Upper lobe of left lung (tissue), 6 donors: ENCODE results near the gene IFT88. TPM values are rescaled to one million over a fixed set of nuclear protein-coding genes. Genes with fewer than 3 reads are reported as not detected.

Experiments used
- ATAC-seq, 2 donors: fragments of 200-7000 bp; cut with Tn5 transposase; one replicate each; pipeline ENCODE4 v1.9.1; 2022; ENCODE audit warnings: mild to moderate bottlenecking in 2 of 2, moderate library complexity in 2 of 2; ENCODE audit not compliant: low FRiP score in 2 of 2
- DNase-seq, 2 donors: peaks; one replicate each; pipeline ENCODE4 v3.0.0-alpha.2; 2019 to 2020
- H3K27ac ChIP-seq, 4 donors: fragments of 200-600 bp; sonication (generic); one replicate each; pipeline ENCODE4 v1.5.1; 2016 to 2019
- H3K27me3 ChIP-seq, 4 donors: fragments of 200-600 bp; sonication (generic); one replicate each; pipeline ENCODE4 v1.5.1; 2017 to 2019
- H3K36me3 ChIP-seq, 4 donors: fragments of 200-600 bp; sonication (generic); one replicate each; pipeline ENCODE4 v1.5.1; 2016 to 2019
- H3K4me1 ChIP-seq, 4 donors: fragments of 200-600 bp; sonication (generic); one replicate each; pipeline ENCODE4 v1.5.1; 2018 to 2019
- H3K4me3 ChIP-seq, 4 donors: fragments of 200-600 bp; sonication (generic); one replicate each; pipeline ENCODE4 v1.5.1; 2017 to 2019; ENCODE audit warnings: mild to moderate bottlenecking in 2 of 4, moderate library complexity in 1 of 4
- H3K9me3 ChIP-seq, 4 donors: fragments of 200-600 bp; sonication (generic); one replicate each; pipeline ENCODE4 v1.5.1; 2018 to 2019
- CTCF ChIP-seq, 6 experiments: fragments of 450-650 bp in 4 of 6; fragments of 200-600 bp in 2 of 6; sonication (generic) in 2 of 6; IDR thresholded peaks; one replicate each; pipeline ENCODE4 v1.5.1; 2016 to 2019; ENCODE audit warnings: antibody characterized with exemption in 6 of 6
- EP300 ChIP-seq, 4 donors: sonication (generic); formaldehyde crosslinking; IDR thresholded peaks; one replicate each; pipeline ENCODE4 v1.5.1; 2017; ENCODE audit warnings: antibody characterized with exemption in 4 of 4, control low read depth in 2 of 4
- POLR2A ChIP-seq, 4 donors: fragments of 450-650 bp; IDR thresholded peaks; one replicate each; pipeline ENCODE4 v1.5.1; 2016 to 2017; ENCODE audit warnings: antibody characterized with exemption in 4 of 4, mild to moderate bottlenecking in 2 of 4
- POLR2AphosphoS5 ChIP-seq, 2 donors: sonication (generic); formaldehyde crosslinking; IDR thresholded peaks; one replicate each; pipeline ENCODE4 v1.5.1; 2017; ENCODE audit warnings: antibody characterized with exemption in 2 of 2
- WGBS, 2 donors: methylation state at CpG; one replicate each; pipeline ENCODE4 v1.1.5; 2017 to 2018; 5-methylcytosine and 5-hydroxymethylcytosine counted together
- total RNA-seq, 6 donors: library from RNA; depleted of rRNA in 4 of 6; stranded (reverse); fragments of >200 nt in 4 of 6; gene quantifications; one replicate each; pipeline versions ENCODE4 v1.1.0 to v1.2.1, GENCODE V29; 2016 to 2021
- donor health status: DM: no; HTN: no; CAD: no; lungs with moderate emphysema.
- donor health status: DM: no; HTN: yes; CAD: no; lungs with severe emphysema.

The IFT88 gene
- total RNA-seq, 6 donors from 2014 or later = 5.5 to 55.5 (median 15.5) TPM

- Histone ChIP-seq H3K27ac (no peak overlapping the region), H3K36me3 (no peaks in the 10 kb centered on the region), H3K4me3 (no peak overlapping the region), H3K4me1 (no peaks in the 10 kb centered on the region), H3K9me3 (peaks cover 0 to 7% (median 2%) of the 10 kb centered on the region in 4 donors), H3K27me3 (no peaks in the 10 kb centered on the region)
- 81 to 87% methylated on average over 10 of the region's 10 CpGs for WGBS, 2 donors
- DNase-seq (no peak), ATAC-seq (no peak)
- no peak for TF ChIP-seq POLR2AphosphoS5 (IDR thresholded peaks at IDR 0.05)
- TF ChIP-seq CTCF (IDR thresholded peaks at IDR 0.05) = no peak
- no peak for TF ChIP-seq EP300 (IDR thresholded peaks at IDR 0.05)
- no peak for TF ChIP-seq POLR2A (IDR thresholded peaks at IDR 0.05)
Measured at GRCh38 chr13:20534038-20534608, 32.8 kb upstream of the IFT88 start.

GRCh38 chr13:20536992-20537391, 30.0 kb upstream of the IFT88 start:
- no peak for ATAC-seq
- H3K4me3 ChIP-seq = no peak overlapping the region
- DNase-seq = no peak
- no peaks in the 10 kb centered on the region for H3K4me1 ChIP-seq
- peaks cover 0 to 7% (median 2%) of the 10 kb centered on the region in 4 donors for H3K9me3 ChIP-seq
- no peak overlapping the region for H3K27ac ChIP-seq
- TF ChIP-seq CTCF (IDR thresholded peaks at IDR 0.05) (no peak), POLR2A (IDR thresholded peaks at IDR 0.05) (no peak), POLR2AphosphoS5 (IDR thresholded peaks at IDR 0.05) (no peak), EP300 (IDR thresholded peaks at IDR 0.05) (no peak)
- H3K27me3 ChIP-seq = no peaks in the 10 kb centered on the region
- H3K36me3 ChIP-seq = no peaks in the 10 kb centered on the region

- no peak overlapping the region for H3K4me3 ChIP-seq
- H3K4me1 ChIP-seq = no peaks in the 10 kb centered on the region
- H3K36me3 ChIP-seq = no peaks in the 10 kb centered on the region
- DNase-seq = no peak
- TF ChIP-seq POLR2A (IDR thresholded peaks at IDR 0.05) = no peak
- TF ChIP-seq EP300 (IDR thresholded peaks at IDR 0.05) = no peak
- TF ChIP-seq CTCF (IDR thresholded peaks at IDR 0.05) = no peak
- TF ChIP-seq POLR2AphosphoS5 (IDR thresholded peaks at IDR 0.05) = no peak
- H3K27me3 ChIP-seq = no peaks in the 10 kb centered on the region
- H3K27ac ChIP-seq = no peak overlapping the region
- ATAC-seq = peak; percentile 9 to 60
- no peaks in the 10 kb centered on the region for H3K9me3 ChIP-seq
- 60 to 76% methylated on average over 4 to 7 of the region's 7 CpGs for WGBS, 2 donors
Measured at GRCh38 chr13:20544201-20544923, 22.6 kb upstream of the IFT88 start.

GRCh38 chr13:20546556-20546955, 20.4 kb upstream of the IFT88 start:
- Histone ChIP-seq H3K27me3 (no peaks in the 10 kb centered on the region), H3K4me1 (no peaks in the 10 kb centered on the region), H3K36me3 (no peaks in the 10 kb centered on the region), H3K27ac (no peak overlapping the region), H3K9me3 (no peaks in the 10 kb centered on the region), H3K4me3 (no peak overlapping the region)
- no peak for DNase-seq
- ATAC-seq = peak in 1 of 2 donors; percentile 75
- WGBS, 2 donors = 59 to 63% methylated on average over 1 of the region's 1 CpG
- TF ChIP-seq CTCF (IDR thresholded peaks at IDR 0.05) = no peak
- TF ChIP-seq POLR2A (IDR thresholded peaks at IDR 0.05) = no peak
- no peak for TF ChIP-seq EP300 (IDR thresholded peaks at IDR 0.05)
- TF ChIP-seq POLR2AphosphoS5 (IDR thresholded peaks at IDR 0.05) = no peak
